GM21423 (cell line): ENCODE measurements around the gene HACD4.

Experiments
- ATAC-seq: cut with Tn5 transposase; IDR thresholded peaks from one replicate; pipeline ENCODE4 v1.9.1; 2021; ENCODE audit warnings: mild to moderate bottlenecking, moderate library complexity; ENCODE audit not compliant: unreplicated experiment

Gene HACD4, protein sequence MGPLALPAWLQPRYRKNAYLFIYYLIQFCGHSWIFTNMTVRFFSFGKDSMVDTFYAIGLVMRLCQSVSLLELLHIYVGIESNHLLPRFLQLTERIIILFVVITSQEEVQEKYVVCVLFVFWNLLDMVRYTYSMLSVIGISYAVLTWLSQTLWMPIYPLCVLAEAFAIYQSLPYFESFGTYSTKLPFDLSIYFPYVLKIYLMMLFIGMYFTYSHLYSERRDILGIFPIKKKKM

DNA sequence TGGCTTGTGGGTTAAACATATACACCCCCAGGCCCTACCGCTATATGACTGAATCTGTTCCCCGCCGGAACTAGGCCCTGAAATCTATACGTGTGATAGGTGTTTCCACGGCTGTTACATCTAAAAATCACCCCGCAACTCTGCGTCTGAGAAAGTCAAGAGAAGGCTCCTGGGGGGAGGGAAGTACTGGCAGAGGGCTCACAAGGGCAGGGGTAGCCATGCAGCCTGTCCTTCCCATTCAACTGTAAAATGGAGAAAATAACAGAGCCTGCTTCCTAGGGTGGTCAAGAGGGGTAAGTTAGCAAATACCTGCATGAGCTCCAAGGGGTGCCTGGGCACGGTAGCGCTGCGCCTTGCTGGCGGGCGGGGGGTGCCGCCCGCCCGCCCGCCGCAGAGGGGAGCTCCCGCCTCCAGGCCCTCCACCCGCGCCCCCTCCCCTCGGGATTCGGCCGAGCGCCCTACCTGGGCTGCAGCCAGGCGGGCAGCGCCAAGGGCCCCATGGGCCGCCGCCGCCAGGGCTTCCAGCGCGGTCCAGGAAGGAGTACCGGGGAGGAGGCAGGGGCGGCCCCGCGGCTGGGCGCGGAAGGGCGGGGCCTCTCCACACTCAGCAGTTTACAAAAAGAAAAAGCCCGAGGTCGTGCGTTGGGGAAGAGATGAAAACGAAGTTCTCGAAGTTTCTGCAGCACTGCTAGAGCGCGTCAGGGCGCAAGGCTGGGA, at the start of gene HACD4:
TSS of gene HACD4 (minus strand) at position 550 of the 717 bp plus-strand sequence. CDS start at position 500, 50 bp downstream.
- peak; percentile 68 for ATAC-seq

DNA sequence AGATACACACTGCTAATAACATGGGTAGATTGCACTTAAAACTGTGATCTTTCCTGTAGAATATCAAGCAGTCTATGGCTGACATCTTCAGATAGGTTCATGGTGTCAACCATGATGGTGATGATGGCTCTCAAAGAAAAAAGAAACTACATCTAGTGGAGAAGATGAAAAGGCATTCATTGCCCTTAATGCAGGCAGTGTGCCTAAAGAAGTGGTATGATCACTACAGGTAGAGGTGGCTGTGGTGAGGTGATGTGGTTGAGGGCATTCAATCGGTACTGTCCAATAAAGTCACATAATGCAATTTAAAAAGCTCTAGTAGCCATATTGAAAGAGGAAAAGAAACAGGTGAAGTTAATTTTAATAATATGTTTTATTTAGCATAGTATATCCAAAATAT, 49.4 kb upstream of the HACD4 start:
- no peak for ATAC-seq

DNA sequence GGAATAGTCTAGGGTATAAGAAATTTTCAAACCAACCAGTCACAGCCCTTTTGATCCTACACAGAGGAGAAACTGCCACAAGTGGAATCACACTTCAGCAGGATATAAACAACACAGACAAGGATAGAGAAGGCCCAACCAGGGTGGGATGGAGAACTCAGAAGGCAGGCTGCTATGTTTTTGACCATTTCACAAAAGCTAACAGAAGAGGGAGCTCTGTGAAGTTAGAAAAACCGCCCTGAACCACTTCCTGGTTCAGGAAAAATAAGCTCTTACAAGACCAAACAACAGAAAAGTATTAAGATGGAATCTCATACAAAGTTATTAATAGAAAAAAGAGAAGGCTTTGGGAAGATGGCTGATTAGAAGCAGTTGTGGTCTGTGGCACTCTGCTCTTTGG, 47.3 kb upstream of the HACD4 start:
- no peak for ATAC-seq

DNA sequence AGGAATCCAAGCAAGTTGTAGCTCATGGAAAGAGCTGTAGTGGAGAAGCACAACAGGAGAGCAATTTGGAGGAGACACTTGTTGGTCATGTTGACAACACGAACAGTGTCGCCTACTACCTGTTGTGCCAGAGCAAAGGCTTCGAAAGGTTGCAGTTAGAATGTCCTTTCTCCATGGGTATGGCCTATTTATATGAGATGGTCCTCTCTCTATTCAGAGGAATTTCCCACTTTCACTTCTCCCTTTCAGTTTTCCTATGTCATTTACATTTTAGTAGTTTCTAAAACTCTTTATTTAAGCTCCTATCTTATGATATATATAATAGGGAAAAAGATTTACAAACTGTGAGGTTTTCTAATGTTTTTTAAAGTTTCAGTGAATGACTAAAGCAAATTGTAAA, 46.3 kb upstream of the HACD4 start, which contains the start of gene IFNB1:
TSS of gene IFNB1 (minus strand) at position 162 of the 400 bp plus-strand sequence. CDS start at position 89, 73 bp downstream.
- no peak for ATAC-seq

DNA sequence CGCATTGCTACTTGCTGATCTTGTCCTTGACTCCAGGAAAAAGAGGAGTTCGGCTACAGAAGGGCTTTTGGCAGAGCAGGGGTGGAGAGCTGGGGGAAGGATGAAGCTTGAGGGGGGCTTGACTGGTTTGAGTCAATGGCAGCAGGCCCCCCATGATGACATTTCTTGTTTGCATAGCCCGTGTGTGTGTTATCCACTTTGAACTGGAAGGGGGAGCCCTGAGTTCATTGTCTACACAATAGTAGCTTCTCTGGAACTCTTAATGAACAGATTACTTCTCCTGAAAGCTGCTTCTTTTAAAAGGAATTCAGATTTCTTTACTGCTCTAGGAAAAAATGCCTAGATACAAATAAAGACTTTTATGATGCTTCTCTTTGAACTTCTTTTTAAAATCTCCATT, 44.0 kb upstream of the HACD4 start:
- ATAC-seq, result no peak

DNA sequence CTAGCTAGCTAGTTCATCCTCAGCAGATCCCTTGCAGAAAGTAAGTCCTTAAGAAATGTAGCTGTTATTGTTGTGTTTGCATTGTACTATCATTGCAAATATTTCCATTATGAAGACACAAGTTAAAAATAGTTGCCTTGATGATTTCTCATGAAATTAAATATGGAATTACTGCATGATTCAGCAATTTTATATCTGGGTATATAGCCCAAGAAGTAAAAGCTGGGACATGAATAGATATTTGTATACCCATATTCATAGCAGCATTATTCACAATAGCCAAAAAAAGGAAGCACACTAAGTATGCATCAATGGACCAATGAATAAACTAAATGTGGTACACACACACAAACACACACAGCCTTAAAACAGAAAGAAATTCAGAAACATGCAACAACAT, 39.5 kb upstream of the HACD4 start:
- no peak for ATAC-seq

DNA sequence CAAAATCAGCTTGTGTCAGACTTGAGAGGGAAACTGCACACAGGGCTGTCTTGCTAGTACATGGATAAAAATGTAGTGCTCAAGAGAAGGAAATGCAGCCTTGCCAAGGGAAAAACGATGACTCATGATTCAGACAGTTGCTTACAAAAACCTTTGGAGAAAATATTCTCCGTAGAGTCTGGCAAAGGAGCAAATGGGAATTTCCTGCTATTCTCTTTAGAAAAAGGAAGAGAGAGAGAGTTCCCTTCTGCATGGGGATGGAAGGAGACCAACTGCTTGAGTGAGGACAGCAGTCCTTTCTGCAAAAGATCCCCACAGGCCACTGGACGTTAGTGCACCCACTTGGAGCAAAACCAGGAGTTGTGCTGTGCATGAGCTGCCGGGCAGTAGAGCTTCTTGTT, 38.7 kb upstream of the HACD4 start:
- ATAC-seq, result no peak

DNA sequence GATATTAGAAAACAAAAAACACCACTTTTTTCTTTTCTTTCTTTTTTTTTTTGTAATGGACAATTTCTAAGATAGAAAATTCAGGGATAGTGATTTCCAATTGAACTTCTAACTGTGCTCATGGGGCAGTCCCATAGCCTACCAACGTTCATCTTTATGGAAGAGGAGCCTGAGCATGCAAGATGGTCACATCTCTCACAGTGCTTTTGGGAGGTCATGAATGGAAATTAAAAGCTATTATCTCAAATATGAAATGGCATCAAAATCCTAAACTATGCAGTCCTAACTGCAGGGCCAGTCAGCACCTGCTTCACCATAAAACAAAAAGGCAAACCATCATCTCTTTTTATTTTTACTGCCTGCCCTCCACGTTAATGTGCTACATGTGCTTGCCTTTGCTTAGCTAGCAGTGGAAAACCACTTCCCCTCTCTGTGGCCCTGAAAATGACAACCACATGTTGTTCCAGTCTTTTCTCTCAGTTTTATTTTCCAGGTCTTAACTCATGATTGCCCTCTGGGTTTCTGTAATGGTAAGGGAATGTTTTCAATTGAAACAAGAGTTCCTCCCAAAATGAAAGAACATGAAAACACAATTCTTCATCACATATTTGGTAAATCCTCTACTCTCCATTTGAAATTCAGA, 29.6 kb upstream of the HACD4 start:
- ATAC-seq, result peak; percentile 88

DNA sequence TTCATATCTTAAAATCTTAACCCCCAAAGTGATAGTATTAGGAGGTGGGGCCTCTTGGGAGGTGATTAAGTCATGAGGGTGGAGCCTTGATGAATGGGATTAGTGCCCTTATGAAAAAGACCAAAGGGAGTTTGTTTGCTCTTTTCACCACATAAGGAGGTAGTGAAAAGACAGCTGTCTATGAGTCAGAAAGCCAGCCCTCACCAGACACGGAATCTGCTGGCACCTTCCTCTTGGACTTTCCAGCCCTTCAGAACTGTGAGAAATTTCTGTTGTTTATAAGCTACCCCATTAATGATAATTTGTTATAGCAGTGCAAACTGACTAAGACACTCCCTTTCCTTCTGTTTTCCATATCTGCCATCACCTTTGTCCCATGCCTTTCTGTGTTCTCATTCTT, 25.5 kb upstream of the HACD4 start:
- ATAC-seq, result no peak

DNA sequence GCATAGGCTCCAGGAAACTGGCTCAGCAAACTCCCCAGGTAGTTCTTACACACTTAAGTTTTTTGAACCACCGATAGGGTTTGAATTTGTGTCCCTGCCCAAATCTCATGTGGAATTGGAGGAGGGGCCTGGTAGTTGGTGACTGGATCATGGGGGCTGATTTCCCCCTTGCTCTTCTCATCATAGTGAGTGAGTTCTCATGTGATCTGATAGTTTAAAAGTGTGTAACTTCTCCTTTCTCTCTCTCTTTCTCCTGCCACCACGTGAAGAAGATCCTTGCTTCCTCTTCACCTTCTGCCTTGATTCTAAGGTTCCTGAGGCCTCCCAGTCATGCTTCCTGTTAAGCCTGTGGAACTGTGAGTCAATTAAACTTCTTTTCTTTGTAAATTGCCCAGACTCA, 22.4 kb upstream of the HACD4 start:
- ATAC-seq, result no peak

DNA sequence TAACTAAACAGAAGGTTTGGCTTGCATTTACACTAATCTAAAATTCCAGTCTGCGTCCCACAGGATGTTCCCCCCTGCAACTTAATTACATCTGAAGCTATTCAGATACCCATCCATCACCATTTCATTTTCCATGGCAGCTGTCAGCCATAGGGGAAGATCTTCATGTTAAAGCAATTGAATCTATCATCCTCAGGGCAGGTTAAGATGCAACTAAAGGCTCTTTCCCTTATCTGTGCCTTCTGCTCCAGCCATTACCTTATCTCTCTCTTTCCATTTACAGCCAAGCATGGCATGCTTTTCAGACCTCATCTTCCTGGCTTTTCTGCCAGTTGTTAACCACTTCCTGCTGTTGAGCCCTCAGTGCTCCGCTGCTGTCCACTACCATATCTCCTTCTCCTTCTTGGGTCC, 15.8 kb upstream of the HACD4 start:
- no peak for ATAC-seq

DNA sequence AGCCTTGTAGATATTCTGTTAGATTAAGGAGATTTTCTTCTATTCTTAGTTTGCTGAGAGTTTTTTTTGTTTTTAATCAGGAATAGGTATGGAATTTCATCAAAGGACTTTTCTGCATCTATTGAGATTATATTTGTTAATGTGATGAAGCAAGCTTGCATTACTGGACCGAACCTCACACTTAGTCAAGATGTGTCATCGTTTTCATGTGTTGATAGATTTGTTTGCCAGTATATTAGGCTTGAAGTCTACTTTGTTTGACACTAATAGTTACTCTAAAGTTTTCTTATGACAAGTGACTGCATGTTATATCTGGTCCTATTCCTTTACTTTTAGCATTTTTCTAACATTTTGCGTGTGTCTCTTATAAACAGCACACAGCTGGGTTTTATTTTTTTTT, 12.4 kb upstream of the HACD4 start:
- ATAC-seq, result no peak

DNA sequence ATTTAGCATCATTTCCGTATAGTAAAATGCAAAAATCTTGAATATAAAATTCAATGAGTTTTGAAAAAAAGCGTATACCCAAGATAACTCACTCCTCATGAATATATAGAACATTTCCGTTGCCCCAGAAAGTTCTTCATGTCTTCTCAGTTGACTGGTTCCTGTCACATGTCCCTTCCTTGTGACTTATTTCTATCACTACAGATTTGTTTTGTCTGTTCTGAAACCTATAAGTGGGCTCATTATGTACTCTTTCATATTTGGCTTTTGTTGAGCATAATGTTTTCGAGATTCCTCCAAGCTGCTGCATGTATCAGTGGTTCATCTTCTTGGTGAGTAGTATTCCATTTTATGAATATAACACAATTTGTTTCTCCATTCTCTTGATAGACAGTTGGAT, 11.0 kb upstream of the HACD4 start:
- ATAC-seq, result no peak

DNA sequence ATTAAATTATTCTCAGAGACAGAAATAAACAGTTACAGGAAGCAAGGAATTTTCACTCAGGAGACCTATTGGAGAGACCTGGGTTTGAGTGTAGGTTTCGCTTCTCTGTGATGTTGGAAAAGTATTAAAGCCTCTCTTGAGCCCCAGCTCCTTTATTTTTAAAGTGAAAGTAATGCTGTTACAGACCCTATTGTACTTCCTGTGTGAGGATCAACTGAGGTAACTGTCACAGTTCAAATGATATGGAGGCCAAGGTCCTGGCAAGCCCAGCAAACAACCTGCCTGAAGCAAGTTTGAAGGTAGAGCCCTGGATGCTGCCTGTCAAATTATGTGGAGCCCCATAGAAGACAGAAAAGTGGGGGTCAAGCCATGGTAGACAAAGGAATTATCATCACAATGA, 7.9 kb upstream of the HACD4 start:
- no peak for ATAC-seq

DNA sequence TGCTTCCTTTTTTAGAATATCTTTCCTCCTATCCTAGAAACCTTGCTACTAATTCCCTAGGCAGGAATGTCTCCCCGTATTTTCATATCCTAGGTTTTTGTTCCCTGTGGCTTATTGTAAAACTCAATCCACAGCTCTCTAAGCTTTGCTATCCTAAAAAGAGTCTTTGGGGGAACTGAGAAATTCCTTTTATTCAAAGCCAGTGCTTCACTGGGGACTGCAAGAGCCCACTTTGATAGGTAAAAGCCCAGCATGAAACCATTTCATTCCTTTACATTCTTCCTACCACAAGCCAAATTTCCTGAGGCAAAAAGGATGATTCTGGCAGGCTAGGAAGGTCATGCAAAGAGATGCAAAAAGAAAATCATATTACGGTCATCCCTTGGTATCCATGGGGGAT, 5.8 kb upstream of the HACD4 start:
- no peak for ATAC-seq

DNA sequence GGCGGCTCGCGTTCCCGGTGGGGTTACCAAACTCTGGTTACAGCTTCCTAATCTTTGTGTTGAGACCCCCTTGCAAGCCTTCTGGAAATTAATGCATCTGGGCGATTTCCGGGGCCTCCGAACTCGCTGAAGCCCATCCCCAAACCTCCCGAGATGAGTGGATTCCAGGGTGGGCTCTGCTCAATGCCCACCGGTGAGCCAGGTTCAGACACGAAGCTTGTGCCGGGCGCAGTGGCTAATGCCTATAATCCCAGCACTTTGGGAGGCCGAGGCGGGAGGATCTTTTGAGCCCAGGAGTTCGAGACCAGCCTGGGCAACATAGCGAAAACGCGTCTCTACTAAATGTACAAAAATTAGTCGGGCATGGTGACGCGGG, 356 bp upstream of the HACD4 start:
- ATAC-seq, result no peak

DNA sequence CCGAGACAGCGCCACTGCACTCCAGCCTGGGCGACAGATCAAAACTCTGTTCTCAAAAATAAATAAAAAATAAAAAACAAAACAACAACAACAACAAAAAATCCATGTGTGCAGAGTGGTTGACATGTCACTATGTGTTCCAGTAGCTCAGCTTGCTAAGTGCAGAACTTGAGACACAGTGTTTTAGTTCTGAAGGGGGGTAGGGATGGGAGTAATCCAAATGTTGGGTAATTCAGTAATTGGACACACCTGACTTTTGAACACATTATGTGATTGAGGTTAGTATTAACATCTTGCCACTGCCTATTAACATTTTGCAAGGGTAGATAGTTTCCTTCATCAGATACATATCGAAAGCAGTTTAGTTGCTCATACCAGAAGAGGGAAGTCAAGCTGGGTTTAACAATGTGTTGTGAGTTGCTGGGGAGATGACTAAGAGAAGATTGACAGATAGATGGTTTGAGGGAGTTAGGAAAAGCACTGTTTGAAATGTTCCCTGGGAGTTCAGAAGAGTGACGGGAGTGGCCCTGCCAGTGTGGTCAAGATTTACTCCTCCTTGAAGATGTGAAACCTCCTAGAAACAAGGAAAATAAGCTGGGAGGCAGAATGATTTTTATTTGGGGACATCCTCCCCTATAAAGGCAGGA, 928 bp downstream of the HACD4 start:
- peak; percentile 74 for ATAC-seq

DNA sequence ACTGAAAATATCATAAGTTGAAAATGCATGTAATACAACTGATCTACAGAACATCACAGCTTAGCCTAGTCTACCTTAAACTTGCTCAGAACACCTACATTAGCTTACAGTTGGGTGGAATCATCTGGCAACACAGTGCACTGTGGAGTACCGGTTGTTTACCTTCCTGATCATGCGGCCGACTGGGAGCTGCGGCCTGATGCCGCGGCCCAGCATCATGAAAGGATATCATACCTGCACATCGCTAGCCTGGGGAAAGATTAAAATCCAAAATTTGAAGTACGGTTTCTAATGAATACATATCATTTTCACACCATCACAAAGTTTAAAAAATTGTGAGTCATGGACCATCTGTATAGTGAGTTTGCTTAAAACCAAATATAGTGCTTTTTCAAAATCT, 1.8 kb downstream of the HACD4 start:
- no peak for ATAC-seq

DNA sequence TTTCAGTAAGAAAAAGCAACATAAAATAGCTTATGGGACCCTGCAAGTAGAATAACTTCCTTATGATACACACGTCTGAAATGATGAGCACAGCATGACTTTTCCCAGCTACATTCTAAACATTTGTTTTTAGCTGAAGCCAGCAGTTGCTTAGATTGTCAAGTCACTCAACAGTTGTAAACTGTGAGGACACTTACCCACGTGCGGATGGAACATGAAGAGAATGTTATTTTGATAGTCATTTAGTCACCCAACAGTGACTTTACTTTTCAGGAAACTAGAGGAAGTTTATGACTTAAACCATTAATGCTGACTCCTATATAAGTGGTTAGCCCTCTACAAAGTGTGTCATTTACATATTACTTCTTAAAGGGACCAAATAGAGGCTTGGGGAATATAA, 3.0 kb downstream of the HACD4 start:
- no peak for ATAC-seq

DNA sequence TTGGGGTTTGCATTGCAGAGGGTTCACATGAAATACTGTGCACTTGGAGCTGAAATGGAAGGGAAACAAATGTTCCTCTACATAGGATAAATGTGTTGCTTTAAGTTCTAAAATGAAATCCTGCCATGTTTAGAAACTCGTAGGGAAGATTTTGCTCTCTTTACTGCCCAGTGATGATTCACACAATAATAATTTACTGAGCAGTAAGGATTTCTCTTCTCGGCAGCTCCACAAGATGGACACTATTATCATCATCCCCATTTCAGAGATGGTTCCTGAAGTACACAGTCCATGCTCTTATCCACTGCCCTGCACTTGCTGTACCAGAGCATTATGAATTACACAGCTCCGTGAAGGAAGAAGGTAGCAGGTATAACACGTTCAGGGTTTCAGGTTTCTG, 4.1 kb downstream of the HACD4 start:
- ATAC-seq, result no peak

DNA sequence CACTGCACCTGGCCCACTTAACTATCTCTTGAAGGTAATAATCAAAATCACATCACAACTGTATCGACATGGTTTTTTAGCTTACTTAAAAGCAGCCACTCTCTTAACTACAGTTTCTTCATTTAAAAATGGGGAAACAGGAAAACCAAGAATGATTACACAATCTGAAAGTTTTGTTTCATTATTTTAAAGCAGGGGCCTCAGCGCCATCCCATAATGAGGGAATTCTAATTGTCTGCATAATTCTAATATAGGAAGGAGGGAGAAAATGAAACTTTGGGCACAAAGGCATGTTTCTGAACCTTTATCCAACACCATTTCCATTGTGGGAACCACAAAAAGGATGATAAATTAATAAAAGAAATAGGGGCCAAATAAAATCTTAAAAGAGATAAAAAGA, 7.6 kb downstream of the HACD4 start:
- ATAC-seq, result no peak

DNA sequence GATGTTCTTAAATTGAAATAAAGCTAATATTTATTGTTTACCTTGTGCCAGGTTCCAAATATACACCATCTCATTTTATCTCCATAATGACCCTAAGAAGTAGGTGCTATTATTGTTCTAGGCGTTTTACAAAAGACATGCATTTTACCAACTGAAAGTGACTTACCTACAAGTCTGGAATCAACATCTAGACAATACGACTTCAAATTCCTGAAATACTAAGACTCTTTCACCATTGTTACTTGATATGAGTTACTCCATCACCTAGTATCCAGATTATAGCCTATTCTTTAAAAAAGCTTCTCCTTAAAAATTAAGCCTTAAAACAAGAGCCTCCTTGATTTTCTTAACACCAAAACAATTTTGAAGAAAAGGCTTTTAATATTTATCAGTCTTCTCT, 13.3 kb downstream of the HACD4 start:
- ATAC-seq, result no peak
